GM23248 (cell line): ENCODE data around the gene SBK3. TPM values are rescaled to one million over a fixed set of nuclear protein-coding genes. Genes with fewer than 3 reads are reported as not detected.

Experiments
- DNase-seq: peaks from one replicate; pipeline ENCODE4 v3.0.0-alpha.2; 2015
- H2AFZ ChIP-seq: fragments of 200-600 bp; sonication (generic); 2 replicates; pipeline ENCODE4 v1.6.1; 2016; ENCODE audit warnings: antibody characterized with exemption
- H3F3A ChIP-seq: fragments of 200-600 bp; sonication (generic); 2 replicates; pipeline ENCODE4 v1.6.1; 2016; ENCODE audit warnings: mild to moderate bottlenecking, antibody characterized with exemption, mixed run types; ENCODE audit not compliant: insufficient read depth
- H3K27ac ChIP-seq: fragments of 200-600 bp; sonication (generic); 2 replicates; pipeline ENCODE4 v1.5.1; 2016; ENCODE audit warnings: mild to moderate bottlenecking
- H3K27me3 ChIP-seq: fragments of 200-600 bp; sonication (generic); replicated peaks from 2 replicates; pipeline ENCODE4 v1.6.1; 2016; ENCODE audit warnings: mild to moderate bottlenecking; ENCODE audit not compliant: insufficient read depth
- H3K36me3 ChIP-seq: fragments of 200-600 bp; sonication (generic); 2 replicates; pipeline ENCODE4 v1.6.1; 2016; ENCODE audit warnings: low read depth, mild to moderate bottlenecking
- H3K4me1 ChIP-seq: fragments of 200-600 bp; sonication (generic); 2 replicates; pipeline ENCODE4 v1.6.1; 2016; ENCODE audit warnings: mild to moderate bottlenecking; ENCODE audit not compliant: insufficient read depth
- H3K4me2 ChIP-seq: fragments of 200-600 bp; sonication (generic); one replicate; pipeline ENCODE4 v1.6.1; 2016; ENCODE audit warnings: mild to moderate bottlenecking; ENCODE audit not compliant: unreplicated experiment
- H3K4me3 ChIP-seq: fragments of 200-600 bp; sonication (generic); 2 replicates; pipeline ENCODE4 v1.5.1; 2016; ENCODE audit warnings: mild to moderate bottlenecking
- H3K79me2 ChIP-seq: fragments of 200-600 bp; sonication (generic); 2 replicates; pipeline ENCODE4 v1.6.1; 2016; ENCODE audit warnings: mild to moderate bottlenecking; ENCODE audit not compliant: insufficient read depth
- H3K9ac ChIP-seq: fragments of 200-600 bp; sonication (generic); 2 replicates; pipeline ENCODE4 v1.6.1; 2016; ENCODE audit warnings: mild to moderate bottlenecking
- H3K9me2 ChIP-seq: fragments of 200-600 bp; sonication (generic); 2 replicates; pipeline ENCODE4 v1.6.1; 2016; ENCODE audit warnings: mixed run types, mild to moderate bottlenecking, moderate library complexity; ENCODE audit not compliant: insufficient read depth
- H3K9me3 ChIP-seq: fragments of 200-600 bp; sonication (generic); one replicate; pipeline ENCODE4 v1.6.1; 2017; ENCODE audit warnings: low read depth
- H4K20me1 ChIP-seq: fragments of 200-600 bp; sonication (generic); 2 replicates; pipeline ENCODE4 v1.6.0; 2016; ENCODE audit not compliant: insufficient read depth
- EZH2 ChIP-seq: fragments of 200-600 bp; sonication (generic); IDR thresholded peaks from 2 replicates; pipeline ENCODE4 v1.6.1; 2018; ENCODE audit warnings: antibody characterized with exemption, mild to moderate bottlenecking; ENCODE audit not compliant: insufficient read depth, poor library complexity, severe bottlenecking
- EZH2phosphoT487 ChIP-seq: fragments of 200-600 bp; sonication (generic); IDR thresholded peaks from 2 replicates; pipeline ENCODE4 v1.6.1; 2018; ENCODE audit warnings: antibody characterized with exemption, moderate library complexity, mild to moderate bottlenecking, low read depth; ENCODE audit not compliant: insufficient read depth
- WGBS, 2 experiments: methylation state at CpG; one replicate each; pipeline ENCODE4 v1.1.6; 2015 to 2017; ENCODE audit warnings: low lambda C conversion rate in 2 of 2, low coverage in 1 of 2; ENCODE audit errors: missing lambda C conversion rate in 2 of 2; 5-methylcytosine and 5-hydroxymethylcytosine counted together
- in situ Hi-C: fragments of 300-500 bp; cut with MboI; formaldehyde crosslinking; loops from 2 replicates; pipeline ENCODE4 v1.15.0; 2020
- polyA plus RNA-seq: library from polyadenylated mRNA; unstranded; fragments of >200 nt; fragmentation: Nextera tagmentation; extraction: Ambion mirVana; gene quantifications from 2 replicates; pipeline ENCODE4 v1.2.1, GENCODE V29; 2016
- total RNA-seq: library from RNA; depleted of rRNA; stranded (reverse); fragments of >200 nt; shearing (Covaris generic); gene quantifications from 2 replicates; pipeline ENCODE4 v1.2.3, GENCODE V29; 2014

SBK3 gene
- total and polyA plus RNA-seq, 2 experiments from 2014 or later, result not detected

GRCh38 chr19:55550321-55550650, 4.9 kb upstream of the SBK3 start:
- peak overlapping the region; percentile 74 for H3K9ac ChIP-seq
- no peaks in the 10 kb centered on the region for H3K27me3 ChIP-seq
- peak overlapping the region; percentile 66 for H2AFZ ChIP-seq
- peak overlapping the region; percentile 43 for H3K4me3 ChIP-seq
- peak overlapping the region; percentile 71 for H3K4me2 ChIP-seq
- TF ChIP-seq EZH2, result no peak
- no peak for TF ChIP-seq EZH2phosphoT487
- peaks cover 20% of the 10 kb centered on the region for H3K4me1 ChIP-seq
- peaks cover 15% of the 10 kb centered on the region for H3F3A ChIP-seq
- DNase-seq, result no peak
- peak overlapping the region; percentile 82 for H3K27ac ChIP-seq
- H4K20me1 ChIP-seq, result no peaks in the 10 kb centered on the region
- WGBS, 2 experiments, result 20 to 32% methylated on average over 7 of the region's 7 CpGs
- in situ Hi-C loops, result no loop called here
- no peaks in the 10 kb centered on the region for H3K9me2 ChIP-seq
- H3K36me3 ChIP-seq, result no peaks in the 10 kb centered on the region
- H3K9me3 ChIP-seq, result no peaks in the 10 kb centered on the region
- no peaks in the 10 kb centered on the region for H3K79me2 ChIP-seq

GRCh38 chr19:55549500-55550320, 4.4 kb upstream of the SBK3 start:
- TF ChIP-seq EZH2phosphoT487 (no peak), EZH2 (no peak)
- in situ Hi-C loops, result no loop called here
- WGBS, 2 experiments, result 1 to 4% methylated on average over 20 to 32 of the region's 36 CpGs
- Histone ChIP-seq H3K79me2 (no peaks in the 10 kb centered on the region), H3K9ac (peak overlapping the region; percentile 74), H3K36me3 (no peaks in the 10 kb centered on the region), H3K9me2 (no peaks in the 10 kb centered on the region), H2AFZ (peak overlapping the region; percentile 66), H3K27me3 (no peaks in the 10 kb centered on the region), H3K4me3 (peak overlapping the region; percentile 43), H3K4me1 (peaks cover 20% of the 10 kb centered on the region), H3K27ac (peak overlapping the region; percentile 82), H3K9me3 (no peaks in the 10 kb centered on the region), H4K20me1 (no peaks in the 10 kb centered on the region), H3K4me2 (peak overlapping the region; percentile 71), H3F3A (peaks cover 15% of the 10 kb centered on the region)
- peak; percentile 91 for DNase-seq

GRCh38 chr19:55546822-55547614, 1.7 kb upstream of the SBK3 start:
- peaks cover 15% of the 10 kb centered on the region for H3F3A ChIP-seq
- H3K4me1 ChIP-seq, result peaks cover 15% of the 10 kb centered on the region
- no peaks in the 10 kb centered on the region for H3K36me3 ChIP-seq
- peak overlapping the region; percentile 24; the same call in 1 of the 2 replicates for H3K9ac ChIP-seq
- peak overlapping the region; percentile 43; the same call in 1 of the 2 replicates for H2AFZ ChIP-seq
- no peaks in the 10 kb centered on the region for H3K27me3 ChIP-seq
- H3K9me2 ChIP-seq, result no peaks in the 10 kb centered on the region
- H3K4me2 ChIP-seq, result peak overlapping the region; percentile 13
- 27 to 30% methylated on average over 17 of the region's 17 CpGs for WGBS, 2 experiments
- no peaks in the 10 kb centered on the region for H3K79me2 ChIP-seq
- H4K20me1 ChIP-seq, result no peaks in the 10 kb centered on the region
- H3K4me3 ChIP-seq, result no peak overlapping the region
- TF ChIP-seq EZH2phosphoT487, result no peak
- no peak for TF ChIP-seq EZH2
- no peaks in the 10 kb centered on the region for H3K9me3 ChIP-seq
- peak; percentile 79 for DNase-seq
- peak overlapping the region; percentile 60 for H3K27ac ChIP-seq
- in situ Hi-C loops, result no loop called here

GRCh38 chr19:55546011-55546410, 668 bp upstream of the SBK3 start:
- no peaks in the 10 kb centered on the region for H3K79me2 ChIP-seq
- H3K4me3 ChIP-seq, result no peak overlapping the region
- no peaks in the 10 kb centered on the region for H4K20me1 ChIP-seq
- peaks cover 15% of the 10 kb centered on the region for H3K4me1 ChIP-seq
- no peaks in the 10 kb centered on the region for H3K27me3 ChIP-seq
- no peak for DNase-seq
- no peaks in the 10 kb centered on the region for H3K9me3 ChIP-seq
- no peaks in the 10 kb centered on the region for H3K9me2 ChIP-seq
- TF ChIP-seq EZH2phosphoT487 (no peak), EZH2 (no peak)
- no peak overlapping the region for H3K4me2 ChIP-seq
- H3K9ac ChIP-seq, result no peak overlapping the region
- H3K27ac ChIP-seq, result no peak overlapping the region
- H2AFZ ChIP-seq, result no peak overlapping the region
- 70 to 76% methylated on average over 8 to 11 of the region's 11 CpGs for WGBS, 2 experiments
- H3F3A ChIP-seq, result peaks cover 15% of the 10 kb centered on the region
- in situ Hi-C loops, result no loop called here
- no peaks in the 10 kb centered on the region for H3K36me3 ChIP-seq
